ENCODE measurements around the gene STBD1. TPM values are rescaled to one million over a fixed set of nuclear protein-coding genes. Genes with fewer than 3 reads are reported as not detected.

The STBD1 gene
- total RNA-seq: under 1 TPM; 0.09 to 0.14 TPM

- POLR2A ChIA-PET: no interaction called here
- H3K27ac Mint-ChIP-seq: peak within 1 kb of the TSS; percentile 34
These were observed at the start of gene STBD1 for GRCh38 chr4:76305971-76306881. Gene STBD1, plus strand, starts transcription at chr4:76306733. Its CDS starts 37 bp downstream, at chr4:76306770.

GRCh38 chr4:76256968-76257367, 49.6 kb upstream of the STBD1 start:
- Mint-ChIP-seq H3K36me3 (ENCODE audit: low read depth) (no peaks in the 10 kb centered on the region), H3K4me1 (no peaks in the 10 kb centered on the region), H3K9me3 (ENCODE audit: low read depth) (no peaks in the 10 kb centered on the region), H3K27me3 (peaks cover 38% of the 10 kb centered on the region), H3K4me3 (no peak overlapping the region), H3K27ac (no peak overlapping the region)
- intact Hi-C loops (cut with DNase I, micrococcal nuclease): no loop called here
- DNase-seq (no peak), ATAC-seq (no peak)
- ChIA-PET CTCF (no interaction called here), POLR2A (no interaction called here)

More at GRCh38 chr4:76305971-76306881, at the start of gene STBD1:
- DNase-seq: peak; percentile 40
- Mint-ChIP-seq H3K4me1 (peaks cover 22% of the 10 kb centered on the region), H3K27me3 (peaks cover 39% of the 10 kb centered on the region), H3K4me3 (peak within 1 kb of the TSS; percentile 63), H3K36me3 (ENCODE audit: low read depth) (no peaks in the 10 kb centered on the region), H3K9me3 (ENCODE audit: low read depth) (no peaks in the 10 kb centered on the region)
- peak; percentile 14 for ATAC-seq
- CTCF ChIA-PET: interaction anchor here (0.6 to 1.2 kb wide), 10 partner anchors 10 to 365 kb away, joined by 3 to 9 read pairs (median 3); partner anchors contain the start of gene NAAA
- intact Hi-C loops (cut with DNase I, micrococcal nuclease): loop anchor here in 1 of 2 experiments (5.0 kb wide), 1 partner anchor 94 kb away; the partner anchor contains the start of gene SCARB2

- peaks cover 30% of the 10 kb centered on the region for H3K27me3 Mint-ChIP-seq
- no peaks in the 10 kb centered on the region for H3K9me3 Mint-ChIP-seq (ENCODE audit: low read depth)
- intact Hi-C loops (cut with DNase I, micrococcal nuclease): no loop called here
- ChIA-PET CTCF (no interaction called here), POLR2A (no interaction called here)
- no peak overlapping the region for H3K4me3 Mint-ChIP-seq
- no peak for ATAC-seq
- H3K36me3 Mint-ChIP-seq (ENCODE audit: low read depth): no peaks in the 10 kb centered on the region
- no peak for DNase-seq
- no peak overlapping the region for H3K27ac Mint-ChIP-seq
- no peaks in the 10 kb centered on the region for H3K4me1 Mint-ChIP-seq
These were observed 48.7 kb upstream of the STBD1 start for GRCh38 chr4:76257824-76258223.

GRCh38 chr4:76260571-76260970, 46.0 kb upstream of the STBD1 start:
- DNase-seq: no peak
- ChIA-PET CTCF (interaction anchor here (1.2 to 2.9 kb wide), 3 partner anchors 8 to 80 kb away, joined by 4 to 17 read pairs (median 5); no protein-coding TSS in a partner anchor), POLR2A (no interaction called here)
- Mint-ChIP-seq H3K9me3 (ENCODE audit: low read depth) (no peaks in the 10 kb centered on the region), H3K27me3 (peaks cover 13% of the 10 kb centered on the region), H3K27ac (no peak overlapping the region), H3K4me3 (no peak overlapping the region), H3K36me3 (ENCODE audit: low read depth) (no peaks in the 10 kb centered on the region), H3K4me1 (no peaks in the 10 kb centered on the region)
- no peak for ATAC-seq
- intact Hi-C loops (cut with DNase I, micrococcal nuclease): no loop called here

GRCh38 chr4:76265631-76266218, 40.8 kb upstream of the STBD1 start:
- H3K4me1 Mint-ChIP-seq: no peaks in the 10 kb centered on the region
- ChIA-PET POLR2A (no interaction called here), CTCF (interaction anchor here (0.5 kb wide), 1 partner anchor 165 kb away, joined by 3 read pairs; no protein-coding TSS in a partner anchor)
- H3K27ac Mint-ChIP-seq: no peak overlapping the region
- no peaks in the 10 kb centered on the region for H3K9me3 Mint-ChIP-seq (ENCODE audit: low read depth)
- intact Hi-C loops (cut with DNase I, micrococcal nuclease): no loop called here
- no peak overlapping the region for H3K4me3 Mint-ChIP-seq
- H3K36me3 Mint-ChIP-seq (ENCODE audit: low read depth): no peaks in the 10 kb centered on the region
- DNase-seq (no peak), ATAC-seq (no peak)
- H3K27me3 Mint-ChIP-seq: peaks cover 5% of the 10 kb centered on the region

- ChIA-PET POLR2A (no interaction called here), CTCF (interaction anchor here (0.5 kb wide), 1 partner anchor 166 kb away, joined by 3 read pairs; no protein-coding TSS in a partner anchor)
- Mint-ChIP-seq H3K9me3 (ENCODE audit: low read depth) (no peaks in the 10 kb centered on the region), H3K27me3 (peaks cover 8% of the 10 kb centered on the region), H3K27ac (no peak overlapping the region), H3K4me1 (no peaks in the 10 kb centered on the region), H3K4me3 (no peak overlapping the region), H3K36me3 (ENCODE audit: low read depth) (no peaks in the 10 kb centered on the region)
- DNase-seq (no peak), ATAC-seq (no peak)
- intact Hi-C loops (cut with DNase I, micrococcal nuclease): no loop called here
These were observed 39.9 kb upstream of the STBD1 start for GRCh38 chr4:76266627-76267026.

GRCh38 chr4:76267811-76268210, 38.7 kb upstream of the STBD1 start:
- ATAC-seq (no peak), DNase-seq (no peak)
- no peaks in the 10 kb centered on the region for H3K4me1 Mint-ChIP-seq
- H3K9me3 Mint-ChIP-seq (ENCODE audit: low read depth): no peaks in the 10 kb centered on the region
- no peaks in the 10 kb centered on the region for H3K36me3 Mint-ChIP-seq (ENCODE audit: low read depth)
- H3K27me3 Mint-ChIP-seq: peaks cover 6% of the 10 kb centered on the region
- ChIA-PET CTCF (interaction anchor here (1.0 to 1.8 kb wide), 3 partner anchors 11 to 88 kb away, joined by 3 to 4 read pairs (median 3); no protein-coding TSS in a partner anchor), POLR2A (no interaction called here)
- intact Hi-C loops (cut with DNase I, micrococcal nuclease): no loop called here
- H3K27ac Mint-ChIP-seq: no peak overlapping the region
- no peak overlapping the region for H3K4me3 Mint-ChIP-seq

- ChIA-PET CTCF (interaction anchor here (0.8 to 1.3 kb wide), 2 partner anchors 90 to 91 kb away, joined by 3 read pairs; no protein-coding TSS in a partner anchor), POLR2A (interaction anchor here (0.6 kb wide), 1 partner anchor 24 kb away, joined by 3 read pairs; no protein-coding TSS in a partner anchor)
- Mint-ChIP-seq H3K4me1 (no peaks in the 10 kb centered on the region), H3K9me3 (ENCODE audit: low read depth) (no peaks in the 10 kb centered on the region), H3K4me3 (no peak overlapping the region), H3K27ac (no peak overlapping the region), H3K27me3 (peaks cover 11% of the 10 kb centered on the region), H3K36me3 (ENCODE audit: low read depth) (no peaks in the 10 kb centered on the region)
- ATAC-seq: no peak
- DNase-seq: no peak
- intact Hi-C loops (cut with DNase I, micrococcal nuclease): loop anchor here in 1 of 2 experiments (10.0 kb wide), 1 partner anchor 234 kb away; no protein-coding TSS in a partner anchor
These were observed 36.0 kb upstream of the STBD1 start for GRCh38 chr4:76270244-76271175.

- ATAC-seq: no peak
- CTCF ChIA-PET: interaction anchor here (0.8 kb wide), 1 partner anchor 91 kb away, joined by 3 read pairs; no protein-coding TSS in a partner anchor
- no peak overlapping the region for H3K4me3 Mint-ChIP-seq
- POLR2A ChIA-PET: no interaction called here
- peaks cover 11% of the 10 kb centered on the region for H3K27me3 Mint-ChIP-seq
- intact Hi-C loops (cut with DNase I, micrococcal nuclease): loop anchor here in 1 of 2 experiments (10.0 kb wide), 1 partner anchor 234 kb away; no protein-coding TSS in a partner anchor
- H3K4me1 Mint-ChIP-seq: no peaks in the 10 kb centered on the region
- no peak for DNase-seq
- no peaks in the 10 kb centered on the region for H3K9me3 Mint-ChIP-seq (ENCODE audit: low read depth)
- H3K27ac Mint-ChIP-seq: no peak overlapping the region
- no peaks in the 10 kb centered on the region for H3K36me3 Mint-ChIP-seq (ENCODE audit: low read depth)
These were observed 35.3 kb upstream of the STBD1 start for GRCh38 chr4:76271248-76271647.

GRCh38 chr4:76272073-76272472, 34.5 kb upstream of the STBD1 start:
- DNase-seq (no peak), ATAC-seq (no peak)
- Mint-ChIP-seq H3K9me3 (ENCODE audit: low read depth) (no peaks in the 10 kb centered on the region), H3K27me3 (peaks cover 14% of the 10 kb centered on the region), H3K36me3 (ENCODE audit: low read depth) (no peaks in the 10 kb centered on the region), H3K27ac (no peak overlapping the region), H3K4me1 (no peaks in the 10 kb centered on the region), H3K4me3 (no peak overlapping the region)
- CTCF ChIA-PET: no interaction called here
- POLR2A ChIA-PET: no interaction called here
- intact Hi-C loops (cut with DNase I, micrococcal nuclease): loop anchor here in 1 of 2 experiments (10.0 kb wide), 1 partner anchor 233 kb away; no protein-coding TSS in a partner anchor

GRCh38 chr4:76272582-76272981, 34.0 kb upstream of the STBD1 start:
- POLR2A ChIA-PET: no interaction called here

More at GRCh38 chr4:76272582-76272981, 34.0 kb upstream of the STBD1 start:
- peaks cover 14% of the 10 kb centered on the region for H3K27me3 Mint-ChIP-seq
- no peaks in the 10 kb centered on the region for H3K36me3 Mint-ChIP-seq (ENCODE audit: low read depth)
- H3K4me1 Mint-ChIP-seq: no peaks in the 10 kb centered on the region
- intact Hi-C loops (cut with DNase I, micrococcal nuclease): loop anchor here in 1 of 2 experiments (10.0 kb wide), 1 partner anchor 232 kb away; no protein-coding TSS in a partner anchor
- no peak overlapping the region for H3K4me3 Mint-ChIP-seq
- ATAC-seq (no peak), DNase-seq (no peak)
- no peak overlapping the region for H3K27ac Mint-ChIP-seq
- H3K9me3 Mint-ChIP-seq (ENCODE audit: low read depth): no peaks in the 10 kb centered on the region
- CTCF ChIA-PET: no interaction called here
